H1 (cell line): Measurements from ENCODE around the gene SERPINB12. TPM values are rescaled to one million over a fixed set of nuclear protein-coding genes. Genes with fewer than 3 reads are reported as not detected.

Experiments
- CTCF ChIA-PET: fragments of 300-600 bp; sonication (Branson Sonifier 250); formaldehyde crosslinking; loops from one replicate; lab custom pipeline; 2021; ENCODE audit not compliant: partially characterized antibody; lab: Charles Lee
- POLR2A ChIA-PET: fragments of 300-600 bp; sonication (Branson Sonifier 250); formaldehyde crosslinking; loops from one replicate; lab custom pipeline; 2021; ENCODE audit warnings: inconsistent platforms; ENCODE audit not compliant: partially characterized antibody; lab: Charles Lee
- DNase-seq, 2 experiments: peaks; one replicate each; pipeline versions ENCODE4 v3.0.0 to v3.0.0-alpha.2; 2010 to 2022; ENCODE audit warnings: low spot score in 2 of 2, low read depth in 1 of 2, mixed read lengths in 1 of 2
- FAIRE-seq: peaks from 2 replicates; lab custom pipeline; 2011; peaks lifted over from hg19 to GRCh38; lab: Jason Lieb, UNC
- H2AFZ ChIP-seq: 2 replicates; pipeline ENCODE4 v1.8.1; 2012; ENCODE audit warnings: low read length, inconsistent platforms
- H2AK5ac ChIP-seq: 2 replicates; pipeline ENCODE4 v1.6.1; 2013; ENCODE audit warnings: low read depth, low read length
- H2BK120ac ChIP-seq: replicated peaks from 2 replicates; pipeline ENCODE3; 2013; ENCODE audit warnings: low read depth, low read length, inconsistent platforms
- H2BK12ac ChIP-seq: 2 replicates; pipeline ENCODE4 v1.6.1; 2013; ENCODE audit warnings: low read depth, low read length
- H2BK15ac ChIP-seq: 2 replicates; pipeline ENCODE4 v1.6.1; 2013; ENCODE audit warnings: low read length
- H2BK20ac ChIP-seq: 2 replicates; pipeline ENCODE4 v1.6.1; 2013; ENCODE audit warnings: low read length
- H2BK5ac ChIP-seq: 2 replicates; pipeline ENCODE4 v1.6.1; 2013; ENCODE audit warnings: low read depth, low read length
- H3K14ac ChIP-seq: 2 replicates; pipeline ENCODE4 v1.6.1; 2013; ENCODE audit warnings: inconsistent platforms; ENCODE audit not compliant: insufficient read length
- H3K18ac ChIP-seq: 2 replicates; pipeline ENCODE4 v1.6.1; 2013; ENCODE audit warnings: low read length; ENCODE audit errors: extremely low read depth
- H3K23ac ChIP-seq: 2 replicates; pipeline ENCODE4 v1.6.1; 2013; ENCODE audit warnings: inconsistent platforms; ENCODE audit not compliant: insufficient read length
- H3K23me2 ChIP-seq: 2 replicates; pipeline ENCODE4 v1.6.1; 2013; ENCODE audit warnings: low read depth, low read length
- H3K27ac ChIP-seq: 2 replicates; pipeline ENCODE4 v1.6.1; 2011; ENCODE audit warnings: low read depth, low read length, inconsistent platforms
- H3K27me3 ChIP-seq, 4 experiments: replicated peaks in 1 of 4; 1 replicate in 1 of 4; 2 replicates in 3 of 4; pipeline versions ENCODE4 v1.6.1 to v1.8.1; 2011 to 2013; ENCODE audit warnings: low read length in 3 of 4, mild to moderate bottlenecking in 3 of 4, inconsistent platforms in 2 of 4, mixed read lengths in 2 of 4, moderate library complexity in 1 of 4; ENCODE audit not compliant: control insufficient read depth in 3 of 4, insufficient read depth in 3 of 4; ENCODE audit errors: extremely low read depth in 1 of 4
- H3K36me3 ChIP-seq, 4 experiments: 2 replicates each; pipeline versions ENCODE4 v1.6.1 to v1.8.1; 2011 to 2013; ENCODE audit warnings: mild to moderate bottlenecking in 4 of 4, low read length in 3 of 4, moderate library complexity in 2 of 4, control low read depth in 1 of 4, inconsistent platforms in 1 of 4; ENCODE audit not compliant: insufficient read depth in 4 of 4, control insufficient read depth in 2 of 4
- H3K4ac ChIP-seq: replicated peaks from 2 replicates; pipeline ENCODE3; 2013; ENCODE audit warnings: low read length, low read depth, mixed read lengths, inconsistent platforms; ENCODE audit not compliant: insufficient read length
- H3K4me1 ChIP-seq, 4 experiments: replicated peaks in 1 of 4; 1 replicate in 1 of 4; 2 replicates in 3 of 4; pipeline versions ENCODE4 v1.6.1 to v1.8.1; 2011 to 2013; ENCODE audit warnings: low read length in 3 of 4, inconsistent platforms in 2 of 4, mixed read lengths in 1 of 4; ENCODE audit not compliant: insufficient read depth in 4 of 4, control insufficient read depth in 3 of 4
- H3K4me2 ChIP-seq, 2 experiments: 2 replicates each; pipeline versions ENCODE4 v1.6.1 to v1.8.1; 2011 to 2013; ENCODE audit warnings: low read depth in 2 of 2, low read length in 2 of 2, control low read depth in 1 of 2, inconsistent platforms in 1 of 2, mild to moderate bottlenecking in 1 of 2; ENCODE audit not compliant: insufficient read depth in 1 of 2
- H3K4me3 ChIP-seq, 4 experiments: fragments of 200-600, 300-600 bp in 1 of 4; sonication (generic), shearing (Covaris generic), sonication (Bioruptor Twin) in 1 of 4; 2 replicates each; pipeline versions ENCODE4 v1.5.1 to v1.8.1; 2011 to 2016; ENCODE audit warnings: low read length in 4 of 4, low read depth in 3 of 4, control low read depth in 2 of 4, inconsistent platforms in 2 of 4, mild to moderate bottlenecking in 2 of 4, mixed read lengths in 1 of 4, moderate library complexity in 1 of 4; ENCODE audit not compliant: insufficient read depth in 2 of 4; ENCODE audit errors: extremely low read depth in 1 of 4
- H3K56ac ChIP-seq: replicated peaks from 2 replicates; pipeline ENCODE3; 2013; ENCODE audit warnings: low read depth, mild to moderate bottlenecking, mixed read lengths, low read length, inconsistent platforms; ENCODE audit not compliant: insufficient read length
- H3K79me1 ChIP-seq: 2 replicates; pipeline ENCODE4 v1.6.1; 2013; ENCODE audit warnings: low read depth, low read length, control low read depth
- H3K79me2 ChIP-seq, 2 experiments: 2 replicates each; pipeline versions ENCODE4 v1.6.1 to v1.8.1; 2012 to 2013; ENCODE audit warnings: low read length in 2 of 2, mild to moderate bottlenecking in 2 of 2, inconsistent platforms in 1 of 2; ENCODE audit not compliant: insufficient read depth in 2 of 2, control insufficient read depth in 1 of 2
- H3K9ac ChIP-seq, 4 experiments: replicated peaks in 1 of 4; 1 replicate in 1 of 4; 2 replicates in 3 of 4; pipeline versions ENCODE4 v1.6.1 to v1.8.1; 2011 to 2013; ENCODE audit warnings: low read depth in 3 of 4, low read length in 3 of 4, control low read depth in 2 of 4, mild to moderate bottlenecking in 2 of 4, moderate library complexity in 2 of 4, inconsistent platforms in 1 of 4; ENCODE audit errors: extremely low read depth in 1 of 4
- H3K9me3 ChIP-seq, 2 experiments: 2 replicates each; pipeline versions ENCODE4 v1.6.1 to v1.8.1; 2012 to 2013; ENCODE audit warnings: mild to moderate bottlenecking in 2 of 2, moderate library complexity in 2 of 2, control low read depth in 1 of 2, inconsistent platforms in 1 of 2, low read depth in 1 of 2, low read length in 1 of 2, mixed read lengths in 1 of 2; ENCODE audit not compliant: insufficient read depth in 2 of 2
- H4K20me1 ChIP-seq, 2 experiments: replicated peaks in 1 of 2; 2 replicates each; pipeline versions ENCODE3 to v1.8.1; 2011 to 2013; ENCODE audit warnings: inconsistent platforms in 2 of 2, low read length in 2 of 2, mild to moderate bottlenecking in 1 of 2; ENCODE audit not compliant: insufficient read depth in 2 of 2, control insufficient read depth in 1 of 2
- H4K5ac ChIP-seq: 2 replicates; pipeline ENCODE4 v1.6.1; 2013; ENCODE audit warnings: low read length, low read depth, mixed read lengths, inconsistent platforms; ENCODE audit not compliant: insufficient read length
- H4K8ac ChIP-seq: 2 replicates; pipeline ENCODE4 v1.8.0; 2013; ENCODE audit warnings: mild to moderate bottlenecking, moderate library complexity, low read length, inconsistent platforms; ENCODE audit not compliant: insufficient read depth; ENCODE audit errors: extremely low read depth
- H4K91ac ChIP-seq: replicated peaks from 2 replicates; pipeline ENCODE3; 2013; ENCODE audit warnings: low read length, mixed read lengths, inconsistent platforms; ENCODE audit not compliant: insufficient read length
- CBX8 ChIP-seq: fragments of 300-800, 300-1000 bp; sonication (generic); IDR thresholded peaks from 2 replicates; pipeline ENCODE4 v1.7.1; 2016; ENCODE audit warnings: low read depth, low read length, borderline replicate concordance
- CEBPB ChIP-seq: IDR thresholded peaks from 2 replicates; pipeline ENCODE4 v1.6.1; 2012; ENCODE audit warnings: low read depth, low read length
- CHD2 ChIP-seq: IDR thresholded peaks from 2 replicates; pipeline ENCODE4 v1.6.1; 2012; ENCODE audit warnings: low read length, improper control_type of control experiment
- KDM4A ChIP-seq: IDR thresholded peaks from one replicate; pipeline ENCODE4 v1.7.1; 2012; ENCODE audit warnings: low read depth, mild to moderate bottlenecking, moderate library complexity, low read length, inconsistent platforms; ENCODE audit not compliant: severe bottlenecking
- POLR2A ChIP-seq, 2 experiments: IDR thresholded peaks; 1 replicate in 1 of 2; 2 replicates in 1 of 2; pipeline ENCODE4 v1.6.1; 2011; ENCODE audit warnings: low read depth in 2 of 2, low read length in 2 of 2, mild to moderate bottlenecking in 2 of 2; ENCODE audit errors: control extremely low read depth in 1 of 2
- RAD21 ChIP-seq, 2 experiments: IDR thresholded peaks in 1 of 2; conservative IDR thresholded peaks in 1 of 2; 2 replicates each; pipeline ENCODE4 v1.6.1; 2011; ENCODE audit warnings: low read depth in 2 of 2, low read length in 2 of 2, improper control_type of control experiment in 1 of 2, inconsistent platforms in 1 of 2, mild to moderate bottlenecking in 1 of 2, moderate library complexity in 1 of 2
- SAP30 ChIP-seq: fragments of 300-600 bp; sonication (generic); IDR thresholded peaks from 2 replicates; pipeline ENCODE4 v1.7.1; 2012; ENCODE audit warnings: low read length, moderate library complexity, mild to moderate bottlenecking, inconsistent platforms; ENCODE audit not compliant: insufficient read depth, insufficient replicate concordance
- TBP ChIP-seq: IDR thresholded peaks from 2 replicates; pipeline ENCODE4 v1.6.1; 2011; ENCODE audit warnings: low read depth, low read length, improper control_type of control experiment
- WGBS, 2 experiments: shearing (Covaris generic) in 1 of 2; methylation state at CpG; one replicate each; pipeline versions ENCODE4 v1.1.6 to v1.1.7; 2013 to 2015; ENCODE audit warnings: low lambda C conversion rate in 2 of 2, mixed read lengths in 2 of 2, inconsistent platforms in 1 of 2, low coverage in 1 of 2, missing lambda C conversion rate in 1 of 2; ENCODE audit not compliant: insufficient replicate concordance in 2 of 2, insufficient coverage in 1 of 2, insufficient read length in 1 of 2; ENCODE audit errors: extremely low coverage in 1 of 2, missing lambda C conversion rate in 1 of 2; 5-methylcytosine and 5-hydroxymethylcytosine counted together
- polyA plus RNA-seq, 7 experiments: library from polyadenylated mRNA; depleted of rRNA in 3 of 7; stranded (reverse) in 5 of 7; unstranded in 2 of 7; fragments of >200 nt in 5 of 7; fragments of 200-250 nt in 2 of 7; gene quantifications; 1 replicate in 5 of 7; 2 replicates in 1 of 7; 4 replicates in 1 of 7; pipeline versions ENCODE4 v1.2.1 to v1.2.3, GENCODE V29; 2011 to 2013; ENCODE audit warnings: missing spikeins in 2 of 7, mixed read lengths in 2 of 7
- total RNA-seq: library from RNA; stranded (reverse); fragmentation: NEBNext Ultra II Directional; extraction: Animal tissue kit (Norgen Biotek cat#: 25700); gene quantifications from 2 replicates; pipeline ENCODE4 v1.2.1, GENCODE V29; 2021

The SERPINB12 gene
- total and polyA plus RNA-seq, 2 of the 8 experiments (the other 6 are each of a cell fraction or from before 2014, with no cell fraction given) = not detected

- FAIRE-seq = no peak
- no peaks in the 10 kb centered on the region for H3K79me1 ChIP-seq
Observed at GRCh38 chr18:63592471-63592870, 50.3 kb downstream of the SERPINB12 start.

More at GRCh38 chr18:63592471-63592870, 50.3 kb downstream of the SERPINB12 start:
- ChIA-PET POLR2A (no interaction called here), CTCF (interaction anchor here (0.9 to 3.0 kb wide), 2 partner anchors 11 to 14 kb away, joined by 4 to 13 read pairs; no protein-coding TSS in a partner anchor)
- Histone ChIP-seq H3K23ac (no peak overlapping the region), H3K27ac (no peak overlapping the region), H3K9me3 (no peaks in the 10 kb centered on the region), H3K4me1 (no peaks in the 10 kb centered on the region), H3K4ac (no peak overlapping the region), H4K20me1 (peaks cover 0 to 2% of the 10 kb centered on the region in 2 experiments), H2BK20ac (no peak overlapping the region), H2AFZ (no peak overlapping the region), H3K18ac (no peak overlapping the region), H3K4me3 (no peak overlapping the region), H2BK15ac (no peak overlapping the region), H2BK12ac (no peak overlapping the region), H2BK5ac (no peak overlapping the region), H3K79me2 (no peaks in the 10 kb centered on the region), H3K27me3 (no peaks in the 10 kb centered on the region; a peak in 1 of 7 replicates), H3K56ac (no peak overlapping the region), H3K4me2 (no peak overlapping the region), H4K91ac (no peak overlapping the region), H3K23me2 (no peaks in the 10 kb centered on the region), H4K8ac (no peak overlapping the region), H2AK5ac (no peak overlapping the region), H3K14ac (no peak overlapping the region), H2BK120ac (no peak overlapping the region), H4K5ac (no peak overlapping the region), H3K36me3 (no peaks in the 10 kb centered on the region), H3K9ac (no peak overlapping the region)
- DNase-seq = no peak
- no peak for TF ChIP-seq CEBPB
- no peak for TF ChIP-seq SAP30
- TF ChIP-seq CHD2 = no peak
- no peak for TF ChIP-seq CBX8
- TF ChIP-seq POLR2A (IDR thresholded peaks at IDR 0.05; ENCODE audit: control extremely low read depth in 1 of 2, low read depth in 2 of 2, low read length in 2 of 2) = no peak
- no peak for TF ChIP-seq KDM4A
- TF ChIP-seq TBP = no peak
- no peak for TF ChIP-seq RAD21 (IDR thresholded peaks at IDR 0.05 in 1 of 2, conservative IDR thresholded peaks at IDR 0.05 in 1 of 2; ENCODE audit: low read depth in 2 of 2, low read length in 2 of 2)
- WGBS, 2 experiments = 80% methylated on average over 1 of the region's 1 CpG; no CpG with 5 or more reads in 1 of the 2 experiments
